NCI-H2029 (cell line): ENCODE measurements around the gene CD36.
A peak's percentile ranks its signal among the peaks of the same experiment; 100 is the strongest.
"Not testable (repeated sequence)": the region's sequence is repeated elsewhere in the genome, so short reads cannot be mapped to it uniquely, and the experiment has no call there.

Experiments used
- DNase-seq: peaks from one replicate; lab custom pipeline; 2025; lab: John Stamatoyannopoulos, UW

Gene CD36

GRCh38 chr7:80654887-80655340 is 16.5 kb downstream of the CD36 start:
- DNase-seq = no peak

- no peak for DNase-seq
Measured at GRCh38 chr7:80656029-80656428, 17.6 kb downstream of the CD36 start.

- DNase-seq = no peak
Measured at GRCh38 chr7:80659120-80660055, 20.9 kb downstream of the CD36 start.

GRCh38 chr7:80660939-80661338 is 22.5 kb downstream of the CD36 start:
- no peak for DNase-seq

- DNase-seq = no peak
Measured at GRCh38 chr7:80661729-80662128, 23.3 kb downstream of the CD36 start.

GRCh38 chr7:80662252-80662651 is 23.8 kb downstream of the CD36 start:
- no peak for DNase-seq

GRCh38 chr7:80665526-80665925 is 27.1 kb downstream of the CD36 start:
- no peak for DNase-seq

- no peak for DNase-seq
Measured at GRCh38 chr7:80666376-80666775, 27.9 kb downstream of the CD36 start.

GRCh38 chr7:80669367-80669766 is 30.9 kb downstream of the CD36 start:
- not testable (repeated sequence) for DNase-seq

- DNase-seq = no peak
Measured at GRCh38 chr7:80671744-80672143, 33.3 kb downstream of the CD36 start.

GRCh38 chr7:80675090-80675489 is 36.6 kb downstream of the CD36 start:
- no peak for DNase-seq

- no peak for DNase-seq
Measured at GRCh38 chr7:80676404-80676803, 38.0 kb downstream of the CD36 start.

- no peak for DNase-seq
Measured at GRCh38 chr7:80677629-80678028, 39.2 kb downstream of the CD36 start.

GRCh38 chr7:80678707-80679106 is 40.3 kb downstream of the CD36 start:
- DNase-seq = no peak

- DNase-seq = no peak
Measured at GRCh38 chr7:80679921-80680907, 41.8 kb downstream of the CD36 start.

GRCh38 chr7:80681272-80681885 is 42.9 kb downstream of the CD36 start:
- peak; percentile 6 for DNase-seq

- DNase-seq = no peak
Measured at GRCh38 chr7:80682744-80683143, 44.3 kb downstream of the CD36 start.

GRCh38 chr7:80686576-80686975 is 48.1 kb downstream of the CD36 start:
- no peak for DNase-seq

GRCh38 chr7:80699045-80699638 is 60.7 kb downstream of the CD36 start:
- peak; percentile 12 for DNase-seq

- no peak for DNase-seq
Measured at GRCh38 chr7:80699721-80700256, 61.3 kb downstream of the CD36 start.

- DNase-seq = no peak
Measured at GRCh38 chr7:80703272-80703671, 64.8 kb downstream of the CD36 start.
